HepG2 (cell line): ENCODE data around the gene SLC4A9.

ENCODE experiments used
- SRSF9 ChIP-seq: fragments of 200-400 bp; formaldehyde crosslinking; IDR thresholded peaks from 2 replicates; pipeline ENCODE4 v1.6.1; 2018; ENCODE audit warnings: borderline replicate concordance, mild to moderate bottlenecking, low read depth, low read length; ENCODE audit not compliant: insufficient read depth, poor library complexity, severe bottlenecking
- ZNF501 ChIP-seq: sonication (generic); formaldehyde crosslinking; IDR thresholded peaks from 2 replicates; pipeline ENCODE4 v1.5.1; 2020; ENCODE audit warnings: mild to moderate bottlenecking, moderate library complexity, missing genetic modification reagents
- ZNF543 ChIP-seq: sonication (generic); formaldehyde crosslinking; IDR thresholded peaks from 2 replicates; pipeline ENCODE4 v1.4.0; 2020; ENCODE audit warnings: mild to moderate bottlenecking, missing genetic modification reagents
- TF ChIP-seq, protein P1 (sequence below): sonication (generic); formaldehyde crosslinking; IDR thresholded peaks from 2 replicates; pipeline ENCODE4 v1.5.0; 2020; ENCODE audit warnings: mild to moderate bottlenecking, missing genetic modification reagents, moderate library complexity
- TF ChIP-seq, protein P2 (sequence below): IDR thresholded peaks from 2 replicates; pipeline ENCODE4 v1.6.1; 2016; ENCODE audit warnings: control low read depth

- TF ChIP-seq, protein P1, sequence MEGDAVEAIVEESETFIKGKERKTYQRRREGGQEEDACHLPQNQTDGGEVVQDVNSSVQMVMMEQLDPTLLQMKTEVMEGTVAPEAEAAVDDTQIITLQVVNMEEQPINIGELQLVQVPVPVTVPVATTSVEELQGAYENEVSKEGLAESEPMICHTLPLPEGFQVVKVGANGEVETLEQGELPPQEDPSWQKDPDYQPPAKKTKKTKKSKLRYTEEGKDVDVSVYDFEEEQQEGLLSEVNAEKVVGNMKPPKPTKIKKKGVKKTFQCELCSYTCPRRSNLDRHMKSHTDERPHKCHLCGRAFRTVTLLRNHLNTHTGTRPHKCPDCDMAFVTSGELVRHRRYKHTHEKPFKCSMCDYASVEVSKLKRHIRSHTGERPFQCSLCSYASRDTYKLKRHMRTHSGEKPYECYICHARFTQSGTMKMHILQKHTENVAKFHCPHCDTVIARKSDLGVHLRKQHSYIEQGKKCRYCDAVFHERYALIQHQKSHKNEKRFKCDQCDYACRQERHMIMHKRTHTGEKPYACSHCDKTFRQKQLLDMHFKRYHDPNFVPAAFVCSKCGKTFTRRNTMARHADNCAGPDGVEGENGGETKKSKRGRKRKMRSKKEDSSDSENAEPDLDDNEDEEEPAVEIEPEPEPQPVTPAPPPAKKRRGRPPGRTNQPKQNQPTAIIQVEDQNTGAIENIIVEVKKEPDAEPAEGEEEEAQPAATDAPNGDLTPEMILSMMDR = no peak
- TF ChIP-seq, protein P2, sequence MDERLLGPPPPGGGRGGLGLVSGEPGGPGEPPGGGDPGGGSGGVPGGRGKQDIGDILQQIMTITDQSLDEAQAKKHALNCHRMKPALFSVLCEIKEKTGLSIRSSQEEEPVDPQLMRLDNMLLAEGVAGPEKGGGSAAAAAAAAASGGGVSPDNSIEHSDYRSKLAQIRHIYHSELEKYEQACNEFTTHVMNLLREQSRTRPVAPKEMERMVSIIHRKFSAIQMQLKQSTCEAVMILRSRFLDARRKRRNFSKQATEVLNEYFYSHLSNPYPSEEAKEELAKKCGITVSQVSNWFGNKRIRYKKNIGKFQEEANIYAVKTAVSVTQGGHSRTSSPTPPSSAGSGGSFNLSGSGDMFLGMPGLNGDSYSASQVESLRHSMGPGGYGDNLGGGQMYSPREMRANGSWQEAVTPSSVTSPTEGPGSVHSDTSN (CRISPR knock-in tag) = no peak
- TF ChIP-seq ZNF501 (CRISPR knock-in tag) (no peak), ZNF543 (CRISPR knock-in tag) (no peak), SRSF9 (no peak)
Measured at GRCh38 chr5:140365282-140365681, 5.3 kb downstream of the SLC4A9 start.
